Keratinocyte (primary cell): Measurements from ENCODE around the gene RAB11B.

ENCODE experiments used
- CTCF ChIP-seq, 3 experiments: IDR thresholded peaks in 1 of 3; conservative IDR thresholded peaks in 1 of 3; optimal IDR thresholded peaks in 1 of 3; 2 replicates in 2 of 3; 3 replicates in 1 of 3; pipeline versions ENCODE3 to v1.5.1; 2011; ENCODE audit warnings: low read length in 3 of 3, mild to moderate bottlenecking in 3 of 3, moderate library complexity in 2 of 3, control low read depth in 1 of 3, inconsistent platforms in 1 of 3; ENCODE audit not compliant: insufficient read depth in 2 of 3; ENCODE audit errors: extremely low read depth in 1 of 3
- EZH2 ChIP-seq: IDR thresholded peaks from one replicate; pipeline ENCODE4 v1.6.1; 2012; ENCODE audit warnings: inconsistent platforms, mild to moderate bottlenecking, low read length, moderate library complexity

- no peak for TF ChIP-seq CTCF (optimal IDR thresholded peaks at IDR 0.05 in 1 of 3, IDR thresholded peaks at IDR 0.05 in 1 of 3, conservative IDR thresholded peaks at IDR 0.05 in 1 of 3; ENCODE audit: extremely low read depth in 1 of 3, insufficient read depth in 2 of 3, low read length in 3 of 3)
- no peak for TF ChIP-seq EZH2
Measured at GRCh38 chr19:8441725-8442544, 51.8 kb downstream of the RAB11B start.
